Mesothelial cell of epicardium (in vitro differentiated cells): Measurements from ENCODE around the gene PHYHD1. TPM values are rescaled to one million over a fixed set of nuclear protein-coding genes. Genes with fewer than 3 reads are reported as not detected.
"Not testable (repeated sequence)": the region's sequence is repeated elsewhere in the genome, so short reads cannot be mapped to it uniquely, and the experiment has no call there.

Source experiments
- DNase-seq, 2 experiments: peaks; one replicate each; pipeline ENCODE4 v3.0.0; 2021; ENCODE audit warnings: low spot score in 2 of 2; ENCODE audit not compliant: unreplicated experiment in 2 of 2
- H3K27ac Mint-ChIP-seq: 2 replicates; pipeline ENCODE4 v1.8.0; 2021; ENCODE audit warnings: mixed read lengths
- H3K27me3 Mint-ChIP-seq: 2 replicates; pipeline ENCODE4 v1.8.0; 2021; ENCODE audit warnings: low read depth, mixed read lengths
- H3K36me3 Mint-ChIP-seq: 2 replicates; pipeline ENCODE4 v1.8.0; 2021; ENCODE audit warnings: mixed read lengths
- H3K4me1 Mint-ChIP-seq: 2 replicates; pipeline ENCODE4 v1.8.0; 2021; ENCODE audit warnings: mixed read lengths
- H3K4me3 Mint-ChIP-seq: 2 replicates; pipeline ENCODE4 v1.8.0; 2021; ENCODE audit warnings: mild to moderate bottlenecking, moderate library complexity, mixed read lengths
- H3K9me3 Mint-ChIP-seq: 2 replicates; pipeline ENCODE4 v1.8.0; 2021; ENCODE audit warnings: mixed read lengths
- total RNA-seq: library from RNA; stranded (reverse); gene quantifications from 3 replicates; pipeline ENCODE4 v1.2.1, GENCODE V29; 2021
- TF ChIP-seq, protein P1 (sequence below): fragments of 200-600 bp; sonication (generic); IDR thresholded peaks from one replicate; pipeline ENCODE4 v1.5.0; 2021; ENCODE audit warnings: antibody characterized with exemption; ENCODE audit not compliant: unreplicated experiment

The PHYHD1 gene
- total RNA-seq, 1 donor from 2014 or later: 24.3 TPM

DNA sequence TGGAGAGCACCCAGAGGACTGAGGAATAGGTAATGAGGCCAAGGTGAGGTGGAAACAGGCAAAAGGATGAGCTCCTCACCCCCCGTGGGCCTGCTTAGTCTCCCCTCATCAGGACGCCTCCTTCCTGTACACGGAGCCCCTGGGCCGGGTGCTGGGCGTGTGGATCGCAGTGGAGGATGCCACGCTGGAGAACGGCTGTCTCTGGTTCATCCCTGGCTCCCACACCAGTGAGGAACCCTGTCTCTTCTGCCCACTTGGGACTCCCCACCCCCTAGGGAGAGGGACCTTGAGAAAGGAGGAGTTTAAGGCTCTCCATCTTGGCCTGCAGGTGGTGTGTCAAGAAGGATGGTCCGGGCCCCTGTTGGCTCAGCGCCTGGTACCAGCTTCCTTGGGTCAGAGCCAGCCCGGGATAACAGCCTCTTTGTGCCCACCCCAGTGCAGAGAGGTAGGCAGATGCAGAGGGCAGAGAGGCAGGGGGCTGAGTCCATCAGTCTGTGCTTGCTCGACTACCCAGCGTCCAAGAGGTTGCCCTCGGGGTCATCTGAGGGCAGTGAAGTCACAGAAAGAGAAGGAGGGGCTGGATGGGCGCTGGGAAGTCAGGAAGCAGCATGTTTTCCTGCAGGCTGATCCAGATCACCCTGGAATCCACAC lies 19.6 kb downstream of the PHYHD1 start:
- Mint-ChIP-seq H3K27ac (no peak overlapping the region), H3K9me3 (no peaks in the 10 kb centered on the region), H3K27me3 (no peaks in the 10 kb centered on the region), H3K4me1 (no peaks in the 10 kb centered on the region), H3K4me3 (no peak overlapping the region), H3K36me3 (no peaks in the 10 kb centered on the region)
- TF ChIP-seq, protein P1, sequence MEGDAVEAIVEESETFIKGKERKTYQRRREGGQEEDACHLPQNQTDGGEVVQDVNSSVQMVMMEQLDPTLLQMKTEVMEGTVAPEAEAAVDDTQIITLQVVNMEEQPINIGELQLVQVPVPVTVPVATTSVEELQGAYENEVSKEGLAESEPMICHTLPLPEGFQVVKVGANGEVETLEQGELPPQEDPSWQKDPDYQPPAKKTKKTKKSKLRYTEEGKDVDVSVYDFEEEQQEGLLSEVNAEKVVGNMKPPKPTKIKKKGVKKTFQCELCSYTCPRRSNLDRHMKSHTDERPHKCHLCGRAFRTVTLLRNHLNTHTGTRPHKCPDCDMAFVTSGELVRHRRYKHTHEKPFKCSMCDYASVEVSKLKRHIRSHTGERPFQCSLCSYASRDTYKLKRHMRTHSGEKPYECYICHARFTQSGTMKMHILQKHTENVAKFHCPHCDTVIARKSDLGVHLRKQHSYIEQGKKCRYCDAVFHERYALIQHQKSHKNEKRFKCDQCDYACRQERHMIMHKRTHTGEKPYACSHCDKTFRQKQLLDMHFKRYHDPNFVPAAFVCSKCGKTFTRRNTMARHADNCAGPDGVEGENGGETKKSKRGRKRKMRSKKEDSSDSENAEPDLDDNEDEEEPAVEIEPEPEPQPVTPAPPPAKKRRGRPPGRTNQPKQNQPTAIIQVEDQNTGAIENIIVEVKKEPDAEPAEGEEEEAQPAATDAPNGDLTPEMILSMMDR: no peak
- DNase-seq: no peak

DNA sequence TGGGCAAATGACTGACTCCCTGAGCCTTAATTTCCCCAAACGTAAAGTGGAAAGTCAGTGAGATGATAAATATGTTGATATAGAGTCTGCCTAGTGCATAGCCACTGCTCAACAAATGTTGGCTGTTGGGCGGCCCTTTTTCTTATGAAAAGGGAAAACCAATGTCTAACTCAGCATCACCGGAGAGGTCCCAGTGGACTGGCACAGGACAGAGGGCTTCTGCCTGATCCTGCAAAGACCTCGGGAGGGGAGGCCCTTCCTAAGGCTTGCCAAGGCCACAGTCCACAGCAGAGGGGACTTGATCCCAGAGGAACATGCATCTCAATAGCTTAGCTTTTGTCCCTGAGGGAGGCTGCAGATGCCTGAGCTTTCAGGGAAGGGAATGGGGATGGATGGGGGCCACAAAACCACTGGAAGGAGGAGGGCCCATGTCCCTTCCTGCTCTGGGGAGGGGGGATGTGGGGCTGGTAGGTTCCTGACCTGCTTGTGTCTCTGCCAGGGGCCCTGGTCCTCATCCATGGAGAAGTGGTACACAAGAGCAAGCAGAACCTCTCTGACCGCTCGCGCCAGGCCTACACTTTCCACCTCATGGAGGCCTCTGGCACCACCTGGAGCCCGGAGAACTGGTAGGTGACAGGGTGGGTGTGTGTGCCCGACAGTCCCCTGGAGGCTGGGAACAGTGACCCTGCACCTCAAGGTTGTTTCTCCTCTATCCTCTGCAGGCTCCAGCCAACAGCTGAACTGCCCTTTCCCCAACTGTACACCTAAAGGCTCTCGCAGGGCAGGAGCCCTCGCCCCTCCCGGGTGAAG lies 20.4 kb downstream of the PHYHD1 start:
- H3K9me3 Mint-ChIP-seq: no peaks in the 10 kb centered on the region
- H3K4me3 Mint-ChIP-seq: no peak overlapping the region
- H3K36me3 Mint-ChIP-seq: peaks cover 5% of the 10 kb centered on the region
- H3K27me3 Mint-ChIP-seq: no peaks in the 10 kb centered on the region
- no peak for DNase-seq
- TF ChIP-seq, protein P1: no peak
- no peak overlapping the region for H3K27ac Mint-ChIP-seq
- peaks cover 7% of the 10 kb centered on the region for H3K4me1 Mint-ChIP-seq

DNA sequence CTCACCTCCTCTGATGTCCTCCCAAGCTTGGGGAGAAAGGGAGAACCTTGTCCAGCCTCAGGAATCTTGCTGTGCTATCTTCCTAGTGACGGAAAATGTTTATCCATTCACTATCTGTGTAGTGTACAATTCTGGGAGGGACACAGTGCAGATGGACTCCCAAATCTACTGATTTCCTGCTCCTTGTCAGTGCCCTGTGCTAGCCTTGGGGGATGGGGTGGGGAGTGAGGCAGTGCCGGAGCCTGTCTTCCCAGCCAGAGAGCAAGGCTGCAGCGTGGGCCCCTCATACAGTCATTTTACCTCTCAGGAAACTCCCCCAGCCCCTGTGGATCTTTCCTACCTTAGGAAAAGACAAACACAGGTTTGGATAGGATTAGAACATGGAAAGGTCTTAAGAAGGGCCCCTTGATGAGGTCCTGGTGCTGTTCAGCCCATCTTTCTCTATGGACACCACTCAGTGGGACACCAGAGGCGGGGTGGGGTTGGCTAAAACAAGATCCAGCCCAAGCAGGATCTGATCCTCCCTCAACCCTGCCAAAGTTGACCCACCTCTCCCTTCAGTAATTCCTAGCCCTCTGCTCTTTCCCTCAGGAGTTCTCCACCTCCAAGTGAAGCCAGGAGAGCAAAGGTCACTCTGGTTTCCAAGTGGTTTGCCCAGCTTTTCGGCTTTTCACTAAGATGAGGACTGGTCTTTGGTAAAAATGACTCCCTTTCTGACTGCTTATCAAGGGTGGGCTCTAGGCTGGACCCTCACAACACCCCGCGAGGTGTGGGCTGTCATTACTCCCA lies 23.2 kb downstream of the PHYHD1 start:
- Mint-ChIP-seq H3K36me3 (peaks cover 7% of the 10 kb centered on the region), H3K9me3 (no peaks in the 10 kb centered on the region), H3K27me3 (no peaks in the 10 kb centered on the region), H3K4me3 (no peak overlapping the region), H3K27ac (peak overlapping the region; percentile 25), H3K4me1 (peaks cover 19% of the 10 kb centered on the region)
- DNase-seq: no peak
- TF ChIP-seq, protein P1: no peak

- peaks cover 19% of the 10 kb centered on the region for H3K4me1 Mint-ChIP-seq
- DNase-seq, H3K9me3 Mint-ChIP-seq, H3K36me3 Mint-ChIP-seq, H3K27me3 Mint-ChIP-seq, H3K27ac Mint-ChIP-seq, H3K4me3 Mint-ChIP-seq: not testable (repeated sequence)
Measured at GRCh38 chr9:128944966-128945365, 24.2 kb downstream of the PHYHD1 start.

DNA sequence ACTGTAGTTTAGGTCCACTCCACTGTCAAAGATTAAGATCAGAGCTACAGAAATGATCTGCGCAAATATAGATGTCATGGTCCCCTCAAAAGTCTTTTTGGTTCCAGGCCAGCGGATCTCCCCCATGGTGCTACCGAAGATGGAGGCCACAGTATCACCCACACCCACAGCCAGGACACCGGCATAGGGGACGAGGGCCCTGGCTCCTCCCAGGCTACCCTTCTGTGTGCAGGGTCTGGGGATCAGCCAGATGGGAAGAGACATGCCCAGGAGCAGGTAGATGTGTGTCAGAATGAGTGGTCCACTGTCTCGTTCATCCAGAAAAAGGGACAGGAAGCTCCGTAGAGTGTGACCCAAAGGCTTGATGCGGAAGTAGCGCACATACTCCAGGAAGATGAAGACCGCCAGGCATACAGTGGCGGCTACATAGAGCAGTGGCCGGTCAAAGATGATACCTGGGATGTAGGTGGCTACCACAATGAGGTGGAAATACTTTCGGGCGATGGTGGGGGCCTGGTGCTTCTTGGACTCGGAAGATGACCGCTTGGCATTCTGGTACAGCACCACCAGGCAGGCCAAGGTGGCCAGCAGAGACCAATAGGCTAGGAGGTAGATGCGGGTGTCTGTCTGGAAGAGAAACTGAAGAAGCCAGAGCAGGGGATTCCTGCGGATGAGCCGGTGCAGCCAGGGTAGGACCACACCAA lies 25.2 kb downstream of the PHYHD1 start:
- Mint-ChIP-seq H3K4me3 (peak overlapping the region; percentile 93), H3K4me1 (peaks cover 19% of the 10 kb centered on the region), H3K27me3 (no peaks in the 10 kb centered on the region), H3K27ac (peak overlapping the region; percentile 57), H3K36me3 (peaks cover 7% of the 10 kb centered on the region), H3K9me3 (no peaks in the 10 kb centered on the region)
- TF ChIP-seq, protein P1: no peak
- no peak for DNase-seq
